Adrenal gland (tissue), 12 donors: ENCODE results near the gene GRIA2. TPM values are rescaled to one million over a fixed set of nuclear protein-coding genes. Genes with fewer than 3 reads are reported as not detected.

Experiments
- DNase-seq, 7 donors: peaks; one replicate each; pipeline ENCODE4 v3.0.0-alpha.2; 2019 to 2020
- H3K27ac ChIP-seq, 5 donors: fragments of 200-600 bp; sonication (generic) in 4 of 5; 1 replicate in 3 of 5; 2 replicates in 2 of 5; pipeline versions ENCODE4 v1.5.1 to v1.8.0; 2016 to 2020; ENCODE audit warnings: mild to moderate bottlenecking in 1 of 5
- H3K27me3 ChIP-seq: fragments of 200-600 bp; 2 replicates; pipeline ENCODE4 v1.8.0; 2021
- H3K36me3 ChIP-seq, 2 donors: fragments of 200-600 bp; replicated peaks in 1 of 2; 1 replicate in 1 of 2; 2 replicates in 1 of 2; pipeline versions ENCODE4 v1.5.1 to v1.8.0; 2018 to 2022
- H3K4me1 ChIP-seq, 2 donors: fragments of 200-600 bp; replicated peaks in 1 of 2; 1 replicate in 1 of 2; 2 replicates in 1 of 2; pipeline versions ENCODE4 v1.5.1 to v1.8.0; 2018 to 2021
- H3K4me3 ChIP-seq, 4 donors: fragments of 200-600 bp; sonication (generic) in 3 of 4; one replicate each; pipeline ENCODE4 v1.5.1; 2016 to 2018
- H3K9me3 ChIP-seq, 3 donors: fragments of 200-600 bp; sonication (generic) in 1 of 3; replicated peaks in 1 of 3; 1 replicate in 2 of 3; 2 replicates in 1 of 3; pipeline versions ENCODE4 v1.5.1 to v1.8.0; 2016 to 2021
- CTCF ChIP-seq, 6 experiments: fragments of 450-650 bp in 4 of 6; fragments of 200-600 bp in 2 of 6; sonication (generic) in 1 of 6; IDR thresholded peaks; 1 replicate in 5 of 6; 2 replicates in 1 of 6; pipeline versions ENCODE4 v1.5.1 to v1.8.0; 2016 to 2021; ENCODE audit warnings: antibody characterized with exemption in 6 of 6, mild to moderate bottlenecking in 2 of 6, moderate library complexity in 1 of 6
- POLR2A ChIP-seq, 2 donors: fragments of 450-650 bp; IDR thresholded peaks; one replicate each; pipeline ENCODE4 v1.6.1; 2017; ENCODE audit warnings: antibody characterized with exemption in 2 of 2, mild to moderate bottlenecking in 2 of 2, moderate library complexity in 1 of 2
- WGBS, 4 donors: extraction: QIAGEN DNeasy Blood & Tissue Kit in 2 of 4; methylation state at CpG; one replicate each; pipeline versions ENCODE4 v1.1.5 to v1.1.7; 2013 to 2017; 5-methylcytosine and 5-hydroxymethylcytosine counted together
- intact Hi-C, 2 donors: fragments of 100-400 bp; cut with DNase I; formaldehyde crosslinking; loops; one replicate each; pipeline versions ENCODE4 v1.14.1 to v1.15.0; 2022 to 2023
- polyA plus RNA-seq, 3 donors: library from polyadenylated mRNA; stranded (reverse); fragments of 200-250 nt in 2 of 3; fragments of 350-450 nt in 1 of 3; fragmentation: Illumina TruSeq in 1 of 3; extraction: RNeasy Lipid Tissue Mini Kit (QIAGEN cat#74804) in 1 of 3; gene quantifications; one replicate each; pipeline ENCODE4 v1.2.3, GENCODE V29; 2013 to 2014
- total RNA-seq, 9 donors: library from RNA; depleted of rRNA in 4 of 9; stranded (reverse); fragments of >200 nt in 4 of 9; fragments of 120-200 nt in 1 of 9; fragmentation: NEBNext Ultra II Directional in 1 of 9; extraction: Animal tissue kit (Norgen Biotek cat#: 25700) in 1 of 9; gene quantifications; one replicate each; pipeline versions ENCODE4 v1.1.0 to v1.2.4, GENCODE V29; 2013 to 2023
- donor health status: healthy with polysubstance abuse.
- donor health status: Bipolar disorder and iron deficiency.
- donor health status: DM: yes; HTN: yes; CAD: no.
- donor health status: DM: no; HTN: no; CAD: no.
- donor health status: DM: no; HTN: no; CAD: no.
- donor health status: DM: yes; HTN: yes; CAD: no.

GRIA2 gene
- total and polyA plus RNA-seq, 12 donors: 0.18 to 15.3 (median 3.6) TPM; not detected in 2

- H3K9me3 ChIP-seq: no peaks in the 10 kb centered on the region
- H3K4me3 ChIP-seq: no peak overlapping the region
- H3K36me3 ChIP-seq: no peaks in the 10 kb centered on the region
- no peaks in the 10 kb centered on the region for H3K4me1 ChIP-seq
- intact Hi-C loops: no loop called here
- TF ChIP-seq CTCF (IDR thresholded peaks at IDR 0.05): no peak
- TF ChIP-seq POLR2A (IDR thresholded peaks at IDR 0.05): no peak
- DNase-seq: no peak
- 53 to 73% (median 61%) methylated on average over 1 of the region's 1 CpG for WGBS, 4 donors
- H3K27me3 ChIP-seq: no peaks in the 10 kb centered on the region
- no peak overlapping the region for H3K27ac ChIP-seq
Measured at GRCh38 chr4:157357887-157358286, 137.4 kb downstream of the GRIA2 start.

GRCh38 chr4:157358439-157358838 is 137.9 kb downstream of the GRIA2 start:
- 92 to 98% (median 95%) methylated on average over 1 of the region's 1 CpG for WGBS, 4 donors

GRCh38 chr4:157358851-157359250 is 138.3 kb downstream of the GRIA2 start:
- no peaks in the 10 kb centered on the region for H3K36me3 ChIP-seq
- H3K27ac ChIP-seq: no peak overlapping the region
- H3K4me3 ChIP-seq: no peak overlapping the region
- 37 to 45% (median 42%) methylated on average over 1 of the region's 1 CpG for WGBS, 4 donors
- TF ChIP-seq CTCF (IDR thresholded peaks at IDR 0.05): no peak
- TF ChIP-seq POLR2A (IDR thresholded peaks at IDR 0.05): no peak
- H3K4me1 ChIP-seq: no peaks in the 10 kb centered on the region
- H3K9me3 ChIP-seq: no peaks in the 10 kb centered on the region
- DNase-seq: no peak
- H3K27me3 ChIP-seq: no peaks in the 10 kb centered on the region
- intact Hi-C loops: no loop called here

More at GRCh38 chr4:157358439-157358838, 137.9 kb downstream of the GRIA2 start:
- DNase-seq: no peak
- Histone ChIP-seq H3K9me3 (no peaks in the 10 kb centered on the region), H3K27ac (no peak overlapping the region), H3K4me1 (no peaks in the 10 kb centered on the region), H3K27me3 (no peaks in the 10 kb centered on the region), H3K36me3 (no peaks in the 10 kb centered on the region), H3K4me3 (no peak overlapping the region)
- intact Hi-C loops: no loop called here
- TF ChIP-seq POLR2A (IDR thresholded peaks at IDR 0.05): no peak
- TF ChIP-seq CTCF (IDR thresholded peaks at IDR 0.05): no peak

- no peak for TF ChIP-seq CTCF (IDR thresholded peaks at IDR 0.05)
- no peak for TF ChIP-seq POLR2A (IDR thresholded peaks at IDR 0.05)
- WGBS, 4 donors: 33 to 35% (median 35%) methylated on average over 4 of the region's 4 CpGs
- no peak overlapping the region for H3K27ac ChIP-seq
- H3K9me3 ChIP-seq: no peaks in the 10 kb centered on the region
- DNase-seq: no peak
- H3K27me3 ChIP-seq: no peaks in the 10 kb centered on the region
- no peaks in the 10 kb centered on the region for H3K36me3 ChIP-seq
- intact Hi-C loops: no loop called here
- no peak overlapping the region for H3K4me3 ChIP-seq
- no peaks in the 10 kb centered on the region for H3K4me1 ChIP-seq
Measured at GRCh38 chr4:157363360-157363759, 142.8 kb downstream of the GRIA2 start.
